HG03060 (cell line): ENCODE measurements around the gene FGF10.

ENCODE experiments used
- ATAC-seq: cut with Tn5 transposase; IDR thresholded peaks from one replicate; pipeline ENCODE4 v1.9.1; 2021; ENCODE audit warnings: low read depth, moderate number of reproducible peaks; ENCODE audit not compliant: unreplicated experiment

Gene FGF10

DNA sequence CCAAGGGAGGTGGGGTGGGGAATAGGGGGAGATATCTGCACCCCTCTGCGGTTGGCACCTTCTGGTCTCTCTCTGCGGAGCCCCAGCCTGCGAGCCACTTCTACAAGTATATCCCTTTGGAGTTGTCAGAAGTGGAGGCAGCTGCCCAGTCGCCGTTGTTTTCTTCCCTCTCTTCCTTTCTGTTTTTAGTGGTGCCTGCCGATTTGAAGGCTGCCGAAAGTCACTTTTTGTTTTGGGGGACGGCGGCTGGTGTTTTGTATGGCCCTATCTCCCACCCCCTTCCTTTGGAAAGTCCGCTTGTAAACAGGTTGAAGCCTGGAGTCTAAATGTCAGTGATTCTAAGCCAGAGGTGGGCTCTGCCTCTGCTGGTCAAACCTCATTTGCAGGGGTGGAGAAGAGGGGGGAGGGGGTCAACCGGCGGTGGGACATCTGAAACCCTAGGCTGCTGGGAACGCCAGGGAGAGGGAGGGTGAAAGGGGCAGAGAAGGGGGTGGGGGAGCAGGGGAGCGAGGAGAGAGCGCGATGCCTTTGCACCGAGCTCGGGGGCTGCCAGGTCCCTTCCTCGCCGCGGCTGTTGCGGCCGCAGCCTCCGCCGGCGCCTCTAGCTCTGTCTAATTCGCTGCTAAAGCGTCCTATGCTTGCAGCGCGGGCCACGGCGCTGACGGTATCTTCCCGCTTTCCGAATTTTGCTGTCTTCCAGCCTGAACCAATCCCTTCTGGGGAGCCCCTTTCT lies at the start of gene FGF10:
FGF10 (minus strand) TSS at position 331 of the 733 bp plus-strand sequence. CDS start 738 bp downstream, outside the sequence.
- ATAC-seq: no peak

DNA sequence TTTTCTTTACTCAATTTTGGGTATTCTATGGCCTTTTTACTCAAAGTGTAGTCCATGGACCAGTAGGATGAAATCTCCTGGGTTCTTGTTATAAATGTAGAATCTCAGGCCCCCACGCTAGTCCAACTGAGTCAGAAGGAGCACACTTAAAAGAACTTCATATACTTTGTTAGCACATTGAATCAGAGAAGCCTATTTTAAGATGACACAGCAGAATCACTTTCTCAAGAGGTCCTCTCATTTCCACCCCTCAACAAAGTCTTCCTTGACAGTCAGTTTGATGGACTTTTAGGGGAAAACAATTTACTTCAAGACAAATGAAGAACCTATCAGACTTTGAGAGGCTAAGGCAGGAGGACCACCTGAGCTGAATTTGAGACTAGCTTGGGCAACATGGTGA lies 37.7 kb upstream of the FGF10 start:
- ATAC-seq: no peak

DNA sequence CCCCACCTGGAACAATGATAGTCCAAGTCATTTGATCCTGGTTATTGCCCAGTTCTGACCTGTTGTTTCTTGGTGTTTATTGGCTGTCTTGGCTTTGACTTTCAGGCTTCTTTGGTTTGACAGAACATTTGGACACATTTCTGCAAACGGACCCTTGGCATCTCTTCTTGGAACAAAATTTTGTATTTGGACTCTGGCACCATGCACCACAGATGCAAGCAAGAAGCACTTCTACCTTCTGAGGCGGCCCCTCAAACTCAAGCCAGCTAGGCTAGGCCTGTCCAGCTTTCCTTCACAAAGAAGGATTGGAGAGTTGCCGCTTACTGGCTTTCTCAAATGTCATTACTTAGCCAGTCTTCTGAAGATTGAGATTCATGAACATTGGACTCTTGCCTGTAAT lies 23.1 kb upstream of the FGF10 start:
- ATAC-seq: no peak

DNA sequence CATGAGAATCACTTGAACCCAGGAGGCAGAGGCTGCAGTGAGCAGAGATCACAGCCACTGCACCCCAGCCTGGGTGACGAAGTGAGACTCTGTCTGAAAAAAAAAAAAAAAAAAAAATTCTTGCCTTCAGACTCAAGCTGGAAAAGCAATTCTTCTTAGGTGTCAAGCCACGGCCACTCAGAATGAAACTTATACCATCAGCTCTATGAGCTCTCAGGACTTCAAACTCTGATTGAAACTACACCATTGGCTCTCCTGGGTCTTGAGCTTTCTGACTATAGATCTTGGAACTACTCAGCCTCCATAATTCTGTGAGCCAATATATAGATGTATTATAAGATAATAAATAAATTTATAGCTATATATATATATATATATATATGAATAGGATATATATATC lies 12.9 kb upstream of the FGF10 start:
- ATAC-seq: no peak

DNA sequence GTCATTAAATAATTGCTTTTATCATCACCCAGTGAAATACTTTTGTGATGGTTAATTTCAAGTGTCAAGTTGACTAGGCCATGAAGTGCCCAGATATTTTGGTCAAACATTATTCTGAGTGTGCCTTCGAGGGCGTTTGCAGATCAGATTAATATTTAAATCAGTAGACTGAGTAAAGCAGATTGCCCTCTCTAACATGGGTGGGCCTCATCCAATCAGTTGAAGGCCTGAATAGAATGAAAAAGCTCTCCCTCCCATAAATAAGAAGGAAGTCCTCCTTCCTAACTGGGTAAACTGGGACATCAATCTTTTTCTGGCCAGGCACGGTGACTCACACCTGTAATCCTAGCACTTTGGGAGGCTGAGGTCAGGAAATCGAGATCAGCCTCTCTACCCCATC lies 12.4 kb upstream of the FGF10 start:
- no peak for ATAC-seq

DNA sequence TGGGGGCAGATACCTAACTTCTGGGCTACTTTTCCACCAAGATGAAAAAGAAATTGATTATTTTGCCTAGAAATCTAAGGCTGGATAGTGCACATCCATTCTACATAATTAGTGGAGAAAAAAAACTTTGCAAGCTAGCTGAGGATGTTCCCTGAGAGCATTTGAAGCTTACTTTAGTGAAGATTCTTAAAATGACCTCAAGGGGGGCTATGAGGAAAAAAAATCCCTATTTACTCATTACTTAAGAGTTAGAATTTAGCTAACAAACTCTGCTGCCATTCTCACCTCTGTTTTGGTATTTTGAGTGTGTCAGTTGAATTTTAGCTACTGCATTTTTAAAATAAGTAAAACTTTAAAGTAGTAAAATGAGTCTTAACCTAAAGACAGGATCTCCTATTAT lies 9.2 kb upstream of the FGF10 start:
- ATAC-seq: no peak

DNA sequence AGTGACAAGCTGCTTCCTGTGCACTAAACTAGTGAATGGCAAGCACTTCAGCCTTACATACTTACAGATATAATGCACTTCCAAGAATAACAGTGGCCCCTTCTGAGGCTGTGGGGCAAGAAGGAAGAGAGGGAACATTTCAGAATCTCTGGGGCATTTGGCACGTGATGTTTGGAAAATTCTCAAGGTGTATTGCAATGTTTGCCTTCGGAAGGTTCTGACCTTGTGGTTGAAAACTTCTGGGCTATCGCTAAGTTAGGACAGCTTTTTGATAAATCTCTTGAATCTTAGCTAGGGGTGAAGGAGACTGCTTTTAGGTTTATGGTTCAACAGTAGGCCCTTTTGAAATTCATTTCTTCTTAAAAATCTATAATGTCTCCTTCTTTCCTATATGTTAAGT lies 7.1 kb upstream of the FGF10 start:
- no peak for ATAC-seq

DNA sequence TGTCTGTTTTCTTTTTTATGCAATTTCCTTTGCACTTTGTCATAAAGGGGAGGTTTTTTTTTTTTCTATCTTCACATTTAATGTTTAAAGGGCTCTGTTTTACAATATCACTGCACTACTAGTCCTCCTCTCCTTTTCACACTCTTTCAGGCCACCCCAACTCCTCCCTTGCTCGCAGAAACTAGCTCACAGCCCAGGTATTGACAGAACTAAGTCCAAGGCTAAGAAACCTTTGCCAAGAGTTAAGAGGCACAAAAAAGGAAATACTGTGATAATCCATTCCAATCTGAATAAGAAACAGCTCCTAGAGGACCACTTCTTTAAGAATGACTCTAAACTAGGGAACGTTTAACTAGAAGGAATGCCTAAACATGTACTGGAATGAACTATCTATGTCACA lies 1.1 kb upstream of the FGF10 start:
- ATAC-seq: no peak

DNA sequence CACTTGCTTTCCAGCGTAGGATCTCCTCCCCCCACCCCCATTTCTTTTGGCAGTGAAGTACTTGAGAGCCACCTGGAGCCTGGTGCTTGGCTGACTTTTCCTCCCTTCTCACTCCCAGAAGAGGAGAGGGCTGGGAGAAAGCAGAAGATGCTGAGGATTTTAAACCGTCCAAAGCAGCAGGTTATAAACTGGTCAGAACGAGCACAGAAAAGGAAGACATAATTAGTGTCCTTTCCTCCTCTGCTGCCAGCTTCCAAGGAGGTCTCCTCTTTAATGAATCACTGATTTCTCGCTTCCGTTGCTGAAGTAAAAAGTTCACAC lies 563 bp upstream of the FGF10 start:
- ATAC-seq: no peak

DNA sequence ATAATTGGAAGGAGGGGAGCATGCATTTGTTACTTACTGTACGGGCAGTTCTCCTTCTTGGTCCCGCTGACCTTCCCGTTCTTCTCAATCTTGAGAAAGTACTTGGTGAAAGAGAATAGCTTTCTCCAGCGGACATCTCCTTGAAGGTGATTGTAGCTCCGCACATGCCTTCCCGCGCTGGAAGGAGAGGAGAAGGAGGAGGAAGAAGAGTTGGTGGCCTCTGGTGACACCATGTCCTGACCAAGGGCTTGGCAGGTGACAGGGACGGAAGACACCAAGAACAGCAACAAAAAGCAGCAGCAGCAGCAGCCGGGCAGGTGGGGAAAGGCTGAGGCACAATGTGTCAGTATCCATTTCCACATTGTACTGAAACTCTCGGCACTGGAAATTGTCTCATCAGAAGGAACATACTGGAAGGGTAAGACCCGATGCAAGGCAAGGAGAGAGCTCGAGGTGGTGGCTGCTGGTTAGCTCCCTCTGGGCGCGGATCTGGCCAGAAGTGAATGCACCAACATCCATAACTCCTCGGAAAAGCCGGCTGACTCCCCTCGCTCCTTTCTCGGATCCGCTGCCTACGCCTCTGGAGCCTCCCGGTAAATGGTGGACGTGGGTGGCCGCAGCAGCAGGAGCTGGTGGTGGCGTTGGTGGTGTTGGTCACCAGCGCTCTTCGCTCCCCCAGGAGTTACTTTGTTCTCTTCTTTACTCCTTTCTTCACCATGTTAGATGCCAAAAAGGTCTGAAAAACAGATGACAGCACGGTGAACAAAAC lies 715 bp downstream of the FGF10 start:
- ATAC-seq: no peak

DNA sequence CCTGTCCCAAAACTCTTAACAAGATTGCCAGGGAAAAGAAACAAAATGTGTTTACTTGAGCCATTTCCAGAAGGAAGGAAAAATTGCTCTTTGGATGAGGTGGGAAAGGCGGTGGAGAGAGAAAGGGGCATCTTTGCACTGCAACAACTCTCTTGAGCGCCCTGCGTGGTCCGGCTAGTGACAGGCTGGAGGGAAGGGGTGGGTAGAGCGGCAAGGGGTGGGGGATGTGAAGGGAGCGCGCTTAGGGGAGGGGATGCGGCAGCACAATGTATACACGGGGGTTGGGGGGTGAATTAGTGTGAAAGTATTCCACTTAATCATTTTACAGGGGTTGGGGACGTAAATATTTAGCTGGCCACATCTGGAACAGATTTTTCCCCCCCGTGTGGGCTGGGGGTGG lies 1.3 kb downstream of the FGF10 start:
- no peak for ATAC-seq

DNA sequence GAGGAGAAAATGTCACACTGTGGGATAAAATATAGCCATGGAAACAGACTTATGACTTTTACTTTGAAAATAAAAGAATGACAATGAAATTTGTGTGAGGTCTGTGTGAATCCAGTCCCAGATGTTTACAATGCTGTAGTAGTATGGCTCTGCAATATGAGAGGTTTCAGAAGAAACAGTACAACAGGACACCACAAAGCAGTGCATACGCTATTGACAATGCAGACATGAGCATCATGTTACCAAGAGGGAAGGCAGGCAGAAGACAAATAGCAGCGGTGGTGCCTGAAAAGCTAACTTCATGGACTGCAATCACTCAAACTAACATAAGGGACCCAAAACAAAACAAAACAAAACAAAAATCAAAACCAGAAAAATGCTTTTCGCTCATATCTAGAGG lies 1.8 kb downstream of the FGF10 start:
- no peak for ATAC-seq

DNA sequence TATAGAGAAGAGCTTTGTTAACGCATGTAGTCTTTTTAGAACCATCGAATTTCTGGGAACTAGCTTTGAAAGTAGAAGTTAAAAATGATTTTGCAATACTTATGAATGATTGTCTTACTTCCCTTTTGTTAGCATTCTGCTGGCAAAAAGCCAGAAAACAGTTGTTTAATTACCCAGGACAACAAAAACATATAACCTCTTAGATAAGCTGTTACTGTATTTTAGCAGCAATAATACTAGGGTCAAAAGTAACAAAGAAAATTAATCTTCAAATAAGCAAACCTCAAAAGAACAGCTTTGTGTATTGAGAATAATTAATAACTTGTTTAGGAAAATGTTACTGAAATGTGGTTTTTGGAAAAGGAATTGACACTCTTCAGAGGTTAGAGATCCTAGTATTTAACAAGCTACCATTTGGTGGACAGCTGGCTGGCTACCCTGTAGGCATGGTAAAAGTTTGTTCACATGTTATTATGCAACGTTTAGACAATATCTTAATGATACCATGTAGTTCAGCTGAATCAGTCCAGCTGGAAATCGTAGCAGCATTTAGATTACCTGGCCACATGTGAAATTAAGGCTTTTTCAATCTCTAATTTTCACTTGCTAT lies 3.8 kb downstream of the FGF10 start:
- ATAC-seq: no peak

DNA sequence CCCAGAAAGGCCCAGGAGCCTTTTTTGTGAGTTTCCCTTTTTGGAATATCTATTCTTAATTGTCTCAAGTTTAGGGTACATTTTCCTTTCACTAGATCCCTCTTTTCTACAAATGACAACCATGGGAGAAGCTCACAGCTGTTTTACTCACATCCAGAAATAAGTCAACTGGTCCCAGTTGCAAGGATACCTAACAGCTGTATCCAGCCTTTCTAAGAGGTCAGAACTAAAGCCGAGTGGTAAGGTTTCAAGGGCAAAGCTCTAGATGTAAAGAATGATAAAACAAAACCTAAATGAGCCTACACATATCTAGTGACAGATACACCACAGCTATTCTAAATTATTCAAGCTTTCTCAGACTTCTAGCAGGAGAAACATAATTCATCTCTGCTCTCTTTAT lies 4.4 kb downstream of the FGF10 start:
- ATAC-seq: no peak

DNA sequence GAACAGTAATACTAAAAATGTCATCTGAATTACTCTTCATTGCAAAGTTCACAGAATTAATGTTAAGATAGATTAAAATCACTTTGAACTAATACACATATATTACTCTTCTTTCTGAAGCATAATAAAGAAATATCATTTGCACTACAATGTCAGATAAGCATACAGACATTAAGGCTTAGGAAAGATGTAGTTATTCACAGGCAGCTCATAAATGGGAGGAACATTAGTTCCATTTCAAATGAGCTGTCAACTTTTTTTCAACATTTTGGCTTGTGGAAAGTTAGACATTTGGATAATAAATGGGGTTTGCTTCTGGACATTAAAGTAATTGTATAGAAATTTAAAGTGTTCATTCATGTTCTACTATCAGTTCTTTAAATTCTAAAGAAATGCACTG lies 6.3 kb downstream of the FGF10 start:
- ATAC-seq: no peak

DNA sequence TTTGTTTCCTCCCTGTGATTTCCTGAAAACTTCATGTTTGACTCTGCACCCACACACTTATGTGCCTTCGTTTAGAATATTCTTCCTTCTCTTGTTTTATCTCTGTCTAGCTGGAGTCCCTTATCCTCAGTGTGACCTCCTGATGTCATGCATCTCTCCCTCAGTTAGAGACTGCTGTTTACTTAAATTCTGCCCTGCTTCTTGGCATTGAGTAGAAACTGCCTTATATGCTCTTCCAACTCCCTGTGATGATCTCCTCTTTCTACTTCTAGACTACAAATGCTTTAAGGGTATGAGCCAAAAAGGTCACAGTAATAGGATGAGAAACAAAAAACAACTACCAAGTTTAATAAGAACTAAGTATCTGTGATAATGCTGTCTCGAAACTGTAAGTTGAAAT lies 12.2 kb downstream of the FGF10 start:
- ATAC-seq: no peak

DNA sequence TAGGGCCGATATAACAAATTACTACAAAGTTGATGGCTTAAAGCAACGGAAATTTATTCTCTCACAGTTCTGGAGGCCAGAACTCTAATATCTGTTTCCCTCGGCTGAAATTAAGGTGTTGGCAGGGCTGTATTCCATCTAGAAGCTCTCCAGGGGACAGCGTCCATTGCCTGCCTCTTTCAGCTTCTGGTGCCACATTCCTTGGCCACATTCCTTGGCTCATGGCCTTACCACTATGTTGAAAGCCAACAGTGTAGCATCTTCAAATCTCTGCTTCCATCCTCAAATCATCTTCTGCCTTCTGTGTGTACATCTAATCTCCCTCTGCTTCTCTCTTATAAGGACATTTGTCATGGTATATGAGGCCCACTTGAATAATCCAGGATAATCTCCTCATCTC lies 17.2 kb downstream of the FGF10 start:
- no peak for ATAC-seq

DNA sequence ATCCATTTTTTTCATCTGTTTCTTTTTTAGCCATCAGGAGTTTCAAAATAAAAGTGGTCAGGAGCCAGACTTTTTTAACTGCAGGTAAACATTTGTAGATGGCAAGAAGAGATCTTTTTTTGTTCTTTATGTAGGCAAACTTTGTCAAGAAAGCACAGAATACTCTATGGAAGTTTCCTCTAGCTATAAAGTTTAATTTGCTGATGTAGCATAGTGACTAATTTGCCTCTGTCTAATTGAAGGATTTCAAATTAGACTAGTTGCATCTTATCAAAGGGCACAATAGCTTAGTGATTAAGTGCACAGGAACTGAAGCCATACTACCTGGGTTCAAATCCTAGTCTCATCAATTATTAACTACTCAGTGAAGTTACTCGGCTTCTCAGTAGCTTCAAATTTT lies 22.0 kb downstream of the FGF10 start:
- ATAC-seq: no peak

DNA sequence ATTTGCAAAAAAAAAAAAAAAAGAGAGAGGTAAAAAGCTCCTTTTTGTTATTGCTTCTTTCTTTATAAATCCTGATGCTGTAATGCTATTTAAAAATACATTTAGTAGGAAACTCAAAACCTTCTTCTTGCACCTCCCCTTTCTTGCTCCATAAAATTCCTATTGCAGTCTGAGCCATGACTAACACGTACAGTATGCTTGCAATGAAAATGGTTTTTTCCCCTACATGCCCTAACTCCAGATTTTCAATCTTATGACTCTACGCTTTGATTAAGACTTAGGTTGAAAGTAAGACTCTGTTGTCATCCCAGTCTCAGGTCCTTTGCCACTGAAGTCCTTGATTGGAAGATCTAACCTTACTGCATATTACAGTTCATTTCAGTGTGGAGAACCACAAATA lies 23.9 kb downstream of the FGF10 start:
- no peak for ATAC-seq

DNA sequence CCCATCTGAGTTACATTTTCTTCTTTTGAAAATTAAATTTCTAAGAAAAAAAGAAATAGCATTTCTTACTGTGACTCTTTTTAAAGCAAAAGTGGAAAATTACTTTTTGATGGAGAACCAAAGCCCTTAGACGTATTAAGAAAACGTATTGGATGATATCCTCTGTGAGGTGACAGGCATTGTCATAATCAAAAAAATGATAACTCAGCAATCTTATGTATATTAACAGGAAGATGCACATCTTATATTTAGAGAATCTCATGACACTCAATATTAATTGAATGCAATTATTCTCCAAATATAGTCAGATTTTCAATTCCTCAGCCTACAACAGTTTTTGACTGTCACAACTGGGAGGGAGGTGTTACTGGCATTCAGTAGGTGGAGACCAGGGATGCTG lies 25.1 kb downstream of the FGF10 start:
- no peak for ATAC-seq

DNA sequence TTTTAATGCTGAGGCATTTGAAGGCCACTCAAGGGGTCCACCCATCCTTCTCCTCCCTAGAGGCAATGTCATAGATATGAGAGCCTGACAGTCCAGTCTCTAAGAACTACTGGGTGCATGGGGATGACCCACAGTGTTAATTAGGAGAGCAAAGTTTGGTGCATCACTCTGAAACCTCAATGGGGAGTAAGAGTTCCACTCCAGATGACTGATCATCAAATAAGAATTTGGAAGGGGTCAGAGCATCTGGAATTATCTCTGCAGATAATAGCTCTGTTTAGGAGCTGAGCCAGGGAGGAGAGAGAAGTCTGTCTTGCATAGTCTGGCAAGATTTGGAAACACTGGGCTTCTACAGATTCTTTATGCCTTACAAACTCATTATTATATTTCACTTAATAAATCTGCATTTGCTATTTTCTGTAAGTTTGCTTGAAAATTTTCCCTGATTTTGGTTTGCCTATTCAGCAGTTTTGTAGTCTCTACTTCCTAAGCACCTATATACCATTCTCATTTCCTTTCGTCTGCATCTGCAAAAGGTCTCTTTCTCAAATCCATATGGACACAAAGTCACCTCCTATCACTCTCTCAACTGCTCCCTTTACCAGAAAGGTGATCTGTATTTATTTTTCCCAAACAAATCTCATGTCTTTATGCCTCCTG lies 27.7 kb downstream of the FGF10 start:
- ATAC-seq: no peak
